BLaER1 treated with 17β-estradiol and CSF1 and Interleukin-3, amounts not matched to agents 10 nM and 100 nM (cell line): ENCODE measurements around the gene ART1.

Experiments used
- H3K27ac ChIP-seq, 11 experiments: shearing (Covaris generic); formaldehyde crosslinking; 2 replicates each; pipeline ENCODE4 v1.8.1; 2022
- H3K27me3 ChIP-seq, 11 experiments: shearing (Covaris generic); formaldehyde crosslinking; 2 replicates each; pipeline ENCODE4 v1.8.1; 2022
- H3K36me3 ChIP-seq, 11 experiments: shearing (Covaris generic); formaldehyde crosslinking; 2 replicates each; pipeline ENCODE4 v1.8.1; 2022
- H3K4me1 ChIP-seq, 10 experiments: shearing (Covaris generic); formaldehyde crosslinking; 2 replicates each; pipeline ENCODE4 v1.8.1; 2022
- H3K4me2 ChIP-seq, 11 experiments: shearing (Covaris generic); formaldehyde crosslinking; 2 replicates each; pipeline ENCODE4 v1.8.1; 2022
- H3K4me3 ChIP-seq, 10 experiments: shearing (Covaris generic); formaldehyde crosslinking; 2 replicates each; pipeline ENCODE4 v1.8.1; 2022
- H3K9ac ChIP-seq, 11 experiments: shearing (Covaris generic); formaldehyde crosslinking; 2 replicates each; pipeline ENCODE4 v1.8.1; 2022
- H3K9me3 ChIP-seq, 11 experiments: shearing (Covaris generic); formaldehyde crosslinking; replicated peaks in 1 of 11; 2 replicates each; pipeline ENCODE4 v1.8.1; 2022
- H4K20me1 ChIP-seq, 11 experiments: shearing (Covaris generic); formaldehyde crosslinking; 2 replicates each; pipeline ENCODE4 v1.8.1; 2022
- Cebpa-rat ChIP-seq, 11 experiments: shearing (Covaris generic); IDR thresholded peaks; 2 replicates each; pipeline ENCODE4 v1.8.1; 2022

The ART1 gene

GRCh38 chr11:3669128-3669527, 24.2 kb downstream of the ART1 start:
- no peak overlapping the region for H3K27ac ChIP-seq
- H3K36me3 ChIP-seq: peaks cover 82 to 100% (median 100%) of the 10 kb centered on the region in 11 experiments
- H3K27me3 ChIP-seq: no peaks in the 10 kb centered on the region
- H3K4me2 ChIP-seq: no peak overlapping the region
- no peak for TF ChIP-seq Cebpa-rat (IDR thresholded peaks at IDR 0.05)
- no peak overlapping the region for H3K9ac ChIP-seq
- H4K20me1 ChIP-seq: peaks cover 0 to 64% (median 13%) of the 10 kb centered on the region in 11 experiments; a peak in 13 of 22 replicates
- H3K4me3 ChIP-seq: no peak overlapping the region
- no peaks in the 10 kb centered on the region for H3K9me3 ChIP-seq
- H3K4me1 ChIP-seq: peaks cover 0 to 17% (median 9%) of the 10 kb centered on the region in 10 experiments; a peak in 11 of 20 replicates

- Histone ChIP-seq H3K27ac (no peak overlapping the region), H3K4me1 (peaks cover 0 to 17% (median 9%) of the 10 kb centered on the region in 10 experiments; a peak in 11 of 20 replicates), H4K20me1 (peaks cover 0 to 69% (median 13%) of the 10 kb centered on the region in 11 experiments; a peak in 13 of 22 replicates), H3K36me3 (peaks cover 82 to 100% (median 100%) of the 10 kb centered on the region in 11 experiments), H3K4me2 (no peak overlapping the region), H3K4me3 (no peak overlapping the region), H3K9me3 (no peaks in the 10 kb centered on the region), H3K27me3 (no peaks in the 10 kb centered on the region), H3K9ac (no peak overlapping the region; a peak in 1 of 22 replicates)
- no peak for TF ChIP-seq Cebpa-rat (IDR thresholded peaks at IDR 0.05)
Measured at GRCh38 chr11:3669742-3670183, 24.8 kb downstream of the ART1 start.

- peaks cover 93 to 100% (median 100%) of the 10 kb centered on the region in 11 experiments for H3K36me3 ChIP-seq
- no peak within 1 kb of the TSS for H3K4me2 ChIP-seq
- H3K9me3 ChIP-seq: no peaks in the 10 kb centered on the region
- no peak within 1 kb of the TSS for H3K9ac ChIP-seq
- peaks cover 0 to 3% (median 0%) of the 10 kb centered on the region in 10 experiments; a peak in 4 of 20 replicates for H3K4me1 ChIP-seq
- no peak within 1 kb of the TSS for H3K27ac ChIP-seq
- H3K4me3 ChIP-seq: no peak within 1 kb of the TSS
- no peak for TF ChIP-seq Cebpa-rat (IDR thresholded peaks at IDR 0.05)
- peaks cover 0 to 88% (median 15%) of the 10 kb centered on the region in 11 experiments; a peak in 14 of 22 replicates for H4K20me1 ChIP-seq
- H3K27me3 ChIP-seq: no peaks in the 10 kb centered on the region
Measured at GRCh38 chr11:3671334-3672254, 26.7 kb downstream of the ART1 start, which contains the start of gene CHRNA10. CHRNA10 (minus strand) TSS chr11:3671384; CDS start chr11:3671312, 72 bp downstream.

GRCh38 chr11:3674189-3674588, 29.3 kb downstream of the ART1 start:
- no peak overlapping the region for H3K4me2 ChIP-seq
- H3K9ac ChIP-seq: no peak overlapping the region
- no peaks in the 10 kb centered on the region for H3K27me3 ChIP-seq
- H3K4me1 ChIP-seq: no peaks in the 10 kb centered on the region
- H3K4me3 ChIP-seq: no peak overlapping the region
- no peak for TF ChIP-seq Cebpa-rat (IDR thresholded peaks at IDR 0.05)
- H3K27ac ChIP-seq: no peak overlapping the region
- H4K20me1 ChIP-seq: peaks cover 0 to 84% (median 18%) of the 10 kb centered on the region in 11 experiments; a peak in 14 of 22 replicates
- no peaks in the 10 kb centered on the region for H3K9me3 ChIP-seq
- peaks cover 94 to 100% (median 100%) of the 10 kb centered on the region in 11 experiments for H3K36me3 ChIP-seq

GRCh38 chr11:3675971-3676370, 31.0 kb downstream of the ART1 start:
- H3K4me2 ChIP-seq: no peak overlapping the region

GRCh38 chr11:3679077-3679476, 34.1 kb downstream of the ART1 start:
- no peak overlapping the region for H3K4me2 ChIP-seq
- H3K4me3 ChIP-seq: no peak overlapping the region
- H3K9me3 ChIP-seq: no peaks in the 10 kb centered on the region
- H3K4me1 ChIP-seq: no peaks in the 10 kb centered on the region
- no peak for TF ChIP-seq Cebpa-rat (IDR thresholded peaks at IDR 0.05)
- H4K20me1 ChIP-seq: peaks cover 0 to 53% (median 7%) of the 10 kb centered on the region in 11 experiments; a peak in 11 of 22 replicates
- no peak overlapping the region for H3K9ac ChIP-seq
- no peak overlapping the region for H3K27ac ChIP-seq
- peaks cover 100% of the 10 kb centered on the region in 11 experiments for H3K36me3 ChIP-seq
- no peaks in the 10 kb centered on the region for H3K27me3 ChIP-seq

More at GRCh38 chr11:3675971-3676370, 31.0 kb downstream of the ART1 start:
- TF ChIP-seq Cebpa-rat (IDR thresholded peaks at IDR 0.05): no peak
- peaks cover 0 to 78% (median 14%) of the 10 kb centered on the region in 11 experiments; a peak in 13 of 22 replicates for H4K20me1 ChIP-seq
- H3K9ac ChIP-seq: no peak overlapping the region
- H3K4me1 ChIP-seq: no peaks in the 10 kb centered on the region
- H3K36me3 ChIP-seq: peaks cover 99 to 100% (median 100%) of the 10 kb centered on the region in 11 experiments
- no peaks in the 10 kb centered on the region for H3K27me3 ChIP-seq
- no peaks in the 10 kb centered on the region for H3K9me3 ChIP-seq
- H3K4me3 ChIP-seq: no peak overlapping the region
- H3K27ac ChIP-seq: no peak overlapping the region

- Histone ChIP-seq H3K4me2 (no peak overlapping the region), H3K27me3 (no peaks in the 10 kb centered on the region), H3K36me3 (peaks cover 100% of the 10 kb centered on the region in 11 experiments), H3K9ac (no peak overlapping the region), H3K4me1 (no peaks in the 10 kb centered on the region), H3K4me3 (no peak overlapping the region), H3K27ac (no peak overlapping the region), H3K9me3 (no peaks in the 10 kb centered on the region), H4K20me1 (peaks cover 0 to 26% (median 11%) of the 10 kb centered on the region in 11 experiments; a peak in 13 of 22 replicates)
- no peak for TF ChIP-seq Cebpa-rat (IDR thresholded peaks at IDR 0.05)
Measured at GRCh38 chr11:3683039-3683438, 38.1 kb downstream of the ART1 start.

- Histone ChIP-seq H3K4me1 (no peaks in the 10 kb centered on the region), H3K36me3 (peaks cover 98 to 100% (median 99%) of the 10 kb centered on the region in 11 experiments), H3K27me3 (no peaks in the 10 kb centered on the region), H3K4me3 (no peak overlapping the region), H3K9ac (no peak overlapping the region), H3K9me3 (no peaks in the 10 kb centered on the region), H4K20me1 (peaks cover 0 to 21% (median 11%) of the 10 kb centered on the region in 11 experiments; a peak in 13 of 22 replicates), H3K4me2 (no peak overlapping the region), H3K27ac (no peak overlapping the region)
- TF ChIP-seq Cebpa-rat (IDR thresholded peaks at IDR 0.05): no peak
Measured at GRCh38 chr11:3684129-3684818, 39.3 kb downstream of the ART1 start.

- H3K36me3 ChIP-seq: peaks cover 98 to 100% (median 99%) of the 10 kb centered on the region in 11 experiments
- TF ChIP-seq Cebpa-rat (IDR thresholded peaks at IDR 0.05): no peak
- H3K9ac ChIP-seq: no peak overlapping the region
- H3K9me3 ChIP-seq: no peaks in the 10 kb centered on the region
- H3K4me3 ChIP-seq: no peak overlapping the region
- H3K27ac ChIP-seq: no peak overlapping the region
- no peak overlapping the region for H3K4me2 ChIP-seq
- no peaks in the 10 kb centered on the region for H3K4me1 ChIP-seq
- H3K27me3 ChIP-seq: no peaks in the 10 kb centered on the region
- H4K20me1 ChIP-seq: peaks cover 0 to 21% (median 11%) of the 10 kb centered on the region in 11 experiments; a peak in 13 of 22 replicates
Measured at GRCh38 chr11:3684819-3685172, 39.9 kb downstream of the ART1 start.
